ENCODE results near the gene GLYR1.

GLYR1 gene

GRCh38 chr16:4754865-4755264 lies 92.2 kb downstream of the GLYR1 start:
- no peak for DNase-seq

GRCh38 chr16:4753227-4753626 lies 93.9 kb downstream of the GLYR1 start:
- no peak for DNase-seq

Measured in activated gamma-delta T cell (primary cell).